Bronchial epithelial cell (primary cell): Measurements from ENCODE around the gene TPRN. TPM values are rescaled to one million over a fixed set of nuclear protein-coding genes. Genes with fewer than 3 reads are reported as not detected.
A peak's percentile ranks its signal among the peaks of the same experiment; 100 is the strongest.

Experiments
- DNase-seq: peaks from one replicate; pipeline ENCODE4 v3.0.0-alpha.2; 2010; ENCODE audit warnings: low read depth
- FAIRE-seq: peaks from 2 replicates; lab custom pipeline; 2011; peaks lifted over from hg19 to GRCh38; lab: Jason Lieb, UNC
- H3K27me3 ChIP-seq: 2 replicates; pipeline ENCODE4 v1.5.1; 2011; ENCODE audit warnings: low read length; ENCODE audit not compliant: control insufficient read depth, insufficient read depth
- H3K36me3 ChIP-seq: 2 replicates; pipeline ENCODE4 v1.5.1; 2011; ENCODE audit warnings: low read length; ENCODE audit not compliant: control insufficient read depth, insufficient read depth
- H3K4me3 ChIP-seq: 2 replicates; pipeline ENCODE4 v1.5.1; 2011; ENCODE audit warnings: mild to moderate bottlenecking, low read depth, low read length, control low read depth
- total RNA-seq: library from RNA; depleted of rRNA; stranded (reverse); fragments of >200 nt; gene quantifications from 2 replicates; pipeline ENCODE4 v1.2.1, GENCODE V29; 2014
- TF ChIP-seq, protein P1 (sequence below): IDR thresholded peaks from 2 replicates; pipeline ENCODE4 v1.5.1; 2011; ENCODE audit warnings: mild to moderate bottlenecking, moderate library complexity, low read length, control low read depth, inconsistent platforms; ENCODE audit not compliant: insufficient read depth, severe bottlenecking

TPRN gene
- total RNA-seq, 1 donor from 2014 or later: 3.2 TPM

DNA sequence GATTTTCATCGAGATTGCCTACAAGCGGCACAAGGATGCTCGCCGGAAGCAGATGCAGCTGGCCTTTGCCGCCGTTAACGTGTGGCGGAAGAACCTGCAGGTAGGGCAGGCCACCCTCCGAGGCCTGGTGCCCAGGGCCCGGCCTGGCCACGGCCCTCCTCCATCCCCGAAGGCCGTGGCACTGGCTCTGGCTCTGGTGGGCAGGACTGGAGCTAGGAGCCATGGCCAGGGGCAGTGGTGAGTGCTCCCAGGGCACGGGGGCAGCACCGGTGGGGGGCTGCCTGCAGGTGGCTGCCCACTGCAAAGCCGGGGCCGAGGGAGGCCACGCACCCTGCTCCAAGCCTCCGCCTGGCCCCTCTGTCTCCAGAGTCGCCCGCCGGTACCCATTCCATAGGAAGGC, 36.7 kb downstream of the TPRN start:
- TF ChIP-seq, protein P1, sequence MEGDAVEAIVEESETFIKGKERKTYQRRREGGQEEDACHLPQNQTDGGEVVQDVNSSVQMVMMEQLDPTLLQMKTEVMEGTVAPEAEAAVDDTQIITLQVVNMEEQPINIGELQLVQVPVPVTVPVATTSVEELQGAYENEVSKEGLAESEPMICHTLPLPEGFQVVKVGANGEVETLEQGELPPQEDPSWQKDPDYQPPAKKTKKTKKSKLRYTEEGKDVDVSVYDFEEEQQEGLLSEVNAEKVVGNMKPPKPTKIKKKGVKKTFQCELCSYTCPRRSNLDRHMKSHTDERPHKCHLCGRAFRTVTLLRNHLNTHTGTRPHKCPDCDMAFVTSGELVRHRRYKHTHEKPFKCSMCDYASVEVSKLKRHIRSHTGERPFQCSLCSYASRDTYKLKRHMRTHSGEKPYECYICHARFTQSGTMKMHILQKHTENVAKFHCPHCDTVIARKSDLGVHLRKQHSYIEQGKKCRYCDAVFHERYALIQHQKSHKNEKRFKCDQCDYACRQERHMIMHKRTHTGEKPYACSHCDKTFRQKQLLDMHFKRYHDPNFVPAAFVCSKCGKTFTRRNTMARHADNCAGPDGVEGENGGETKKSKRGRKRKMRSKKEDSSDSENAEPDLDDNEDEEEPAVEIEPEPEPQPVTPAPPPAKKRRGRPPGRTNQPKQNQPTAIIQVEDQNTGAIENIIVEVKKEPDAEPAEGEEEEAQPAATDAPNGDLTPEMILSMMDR: no peak
- Histone ChIP-seq H3K36me3 (no peaks in the 10 kb centered on the region), H3K27me3 (peaks cover 22% of the 10 kb centered on the region), H3K4me3 (no peak overlapping the region)
- no peak for FAIRE-seq
- no peak for DNase-seq

DNA sequence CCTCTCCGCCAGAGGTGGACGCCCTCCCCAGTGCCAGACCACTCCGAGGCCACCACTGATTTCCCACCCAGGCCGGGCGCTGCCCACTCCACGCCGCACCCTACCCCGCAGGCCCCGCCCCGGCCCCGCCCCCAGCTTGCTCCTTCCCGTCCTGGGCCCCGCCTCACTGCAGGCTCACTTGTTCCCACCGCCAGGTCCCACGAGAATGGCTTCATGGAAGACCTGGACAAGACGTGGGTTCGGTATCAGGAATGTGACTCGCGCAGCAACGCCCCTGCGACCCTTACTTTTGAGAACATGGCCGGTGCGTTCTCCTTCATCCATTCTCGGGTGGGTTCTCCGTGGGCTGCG, 37.2 kb downstream of the TPRN start:
- FAIRE-seq (no peak), DNase-seq (no peak)
- Histone ChIP-seq H3K4me3 (peak overlapping the region; percentile 31), H3K27me3 (peaks cover 22% of the 10 kb centered on the region), H3K36me3 (no peaks in the 10 kb centered on the region)
- TF ChIP-seq, protein P1: no peak

DNA sequence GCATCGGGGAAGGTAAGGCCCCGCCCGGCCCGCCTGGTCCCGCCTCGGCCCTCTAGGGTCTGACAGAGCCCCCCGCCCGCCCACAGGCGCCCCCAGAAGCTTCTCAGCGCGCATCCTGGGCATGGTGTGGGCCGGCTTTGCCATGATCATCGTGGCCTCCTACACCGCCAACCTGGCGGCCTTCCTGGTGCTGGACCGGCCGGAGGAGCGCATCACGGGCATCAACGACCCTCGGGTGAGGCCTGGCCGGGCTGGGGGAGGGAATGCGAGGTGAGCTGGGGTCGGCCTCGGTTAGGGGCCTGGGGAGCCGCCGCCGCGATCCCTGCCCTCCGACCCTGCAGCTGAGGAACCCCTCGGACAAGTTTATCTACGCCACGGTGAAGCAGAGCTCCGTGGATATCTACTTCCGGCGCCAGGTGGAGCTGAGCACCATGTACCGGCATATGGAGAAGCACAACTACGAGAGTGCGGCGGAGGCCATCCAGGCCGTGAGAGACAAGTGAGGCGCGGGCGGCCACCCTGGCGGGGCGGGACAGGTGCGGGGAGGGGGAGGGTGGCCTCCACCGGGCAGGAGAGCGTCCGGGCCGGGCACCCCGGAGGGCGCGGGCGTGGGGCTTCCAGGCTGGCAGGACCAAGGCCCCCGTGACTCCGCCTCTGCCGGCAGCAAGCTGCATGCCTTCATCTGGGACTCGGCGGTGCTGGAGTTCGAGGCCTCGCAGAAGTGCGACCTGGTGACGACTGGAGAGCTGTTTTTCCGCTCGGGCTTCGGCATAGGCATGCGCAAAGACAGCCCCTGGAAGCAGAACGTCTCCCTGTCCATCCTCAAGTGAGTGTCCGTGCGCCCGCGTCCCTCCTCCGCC, 37.8 kb downstream of the TPRN start:
- TF ChIP-seq, protein P1: peak; percentile 32
- H3K36me3 ChIP-seq: no peaks in the 10 kb centered on the region
- H3K27me3 ChIP-seq: peaks cover 20% of the 10 kb centered on the region
- H3K4me3 ChIP-seq: peak overlapping the region; percentile 31
- no peak for DNase-seq
- no peak for FAIRE-seq

DNA sequence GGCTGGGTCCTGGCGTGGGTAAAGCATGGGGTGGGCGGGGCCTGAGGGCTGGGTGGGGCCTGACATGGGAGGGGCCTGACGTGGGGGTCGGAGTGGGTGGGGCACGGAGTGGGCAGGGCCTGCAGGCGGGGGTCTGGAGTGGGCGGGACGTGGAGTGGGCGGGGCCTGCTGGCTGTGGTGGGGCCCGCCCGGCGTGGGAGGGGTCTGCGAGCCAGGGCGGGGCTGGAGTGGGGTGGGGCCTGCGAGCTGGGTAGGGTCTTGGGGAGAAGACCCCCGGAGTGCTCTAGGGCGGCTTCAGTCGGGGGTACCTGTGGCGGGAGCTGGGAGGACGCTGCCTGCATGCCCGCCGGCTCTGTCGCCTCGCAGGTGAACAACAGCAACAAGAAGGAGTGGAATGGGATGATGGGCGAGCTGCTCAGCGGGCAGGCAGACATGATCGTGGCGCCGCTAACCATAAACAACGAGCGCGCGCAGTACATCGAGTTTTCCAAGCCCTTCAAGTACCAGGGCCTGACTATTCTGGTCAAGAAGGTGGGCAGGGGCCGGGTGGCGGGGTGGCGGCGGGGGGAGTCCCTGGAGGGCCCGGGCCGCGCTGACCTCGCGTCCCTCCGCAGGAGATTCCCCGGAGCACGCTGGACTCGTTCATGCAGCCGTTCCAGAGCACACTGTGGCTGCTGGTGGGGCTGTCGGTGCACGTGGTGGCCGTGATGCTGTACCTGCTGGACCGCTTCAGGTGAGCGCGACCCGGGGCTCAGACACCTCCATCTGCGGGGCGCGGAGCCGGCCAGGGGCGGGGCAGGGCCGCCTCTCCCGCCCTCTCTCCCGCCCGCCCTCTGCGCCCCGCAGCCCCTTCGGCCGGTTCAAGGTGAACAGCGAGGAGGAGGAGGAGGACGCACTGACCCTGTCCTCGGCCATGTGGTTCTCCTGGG, 38.7 kb downstream of the TPRN start:
- FAIRE-seq: no peak
- H3K4me3 ChIP-seq: no peak overlapping the region
- H3K27me3 ChIP-seq: peaks cover 20% of the 10 kb centered on the region
- TF ChIP-seq, protein P1: no peak
- DNase-seq: no peak
- H3K36me3 ChIP-seq: no peaks in the 10 kb centered on the region

DNA sequence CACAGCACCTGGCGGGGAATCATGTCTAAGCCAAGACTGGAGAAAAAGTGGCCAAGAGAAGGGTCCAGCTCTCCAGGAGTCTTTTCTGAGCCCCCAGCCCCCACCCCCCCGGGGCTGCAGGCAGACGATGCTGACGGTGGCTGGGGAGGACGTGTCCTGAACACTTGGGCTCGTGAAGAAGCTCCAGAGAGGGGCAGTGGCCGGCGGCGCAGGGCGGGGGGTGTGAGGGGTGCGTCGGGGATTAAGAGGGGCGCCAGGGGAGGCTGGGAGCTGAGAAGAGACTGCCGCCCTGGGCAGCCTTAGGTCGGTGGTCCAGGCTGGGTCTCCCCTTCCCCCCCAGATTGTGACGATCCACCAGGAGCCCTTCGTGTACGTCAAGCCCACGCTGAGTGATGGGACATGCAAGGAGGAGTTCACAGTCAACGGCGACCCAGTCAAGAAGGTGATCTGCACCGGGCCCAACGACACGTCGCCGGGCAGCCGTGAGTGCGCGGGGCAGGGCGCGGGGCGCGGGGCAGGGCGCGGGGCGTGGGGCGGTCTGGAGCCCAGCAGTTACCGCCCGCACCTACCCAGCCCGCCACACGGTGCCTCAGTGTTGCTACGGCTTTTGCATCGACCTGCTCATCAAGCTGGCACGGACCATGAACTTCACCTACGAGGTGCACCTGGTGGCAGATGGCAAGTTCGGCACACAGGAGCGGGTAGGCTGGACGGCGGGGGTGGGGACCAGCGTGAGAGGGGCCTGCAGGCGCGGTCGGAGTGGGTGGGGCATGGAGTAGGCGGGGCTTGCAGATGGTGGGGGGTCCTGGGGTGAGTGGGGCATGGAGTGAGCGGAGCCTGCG, 39.6 kb downstream of the TPRN start:
- H3K27me3 ChIP-seq: peaks cover 16% of the 10 kb centered on the region
- TF ChIP-seq, protein P1: no peak
- FAIRE-seq (no peak), DNase-seq (no peak)
- no peaks in the 10 kb centered on the region for H3K36me3 ChIP-seq
- no peak overlapping the region for H3K4me3 ChIP-seq
